Hematopoietic multipotent progenitor cell (in vitro differentiated cells): ENCODE measurements around the gene RNASEL. TPM values are rescaled to one million over a fixed set of nuclear protein-coding genes. Genes with fewer than 3 reads are reported as not detected.
"Not testable (repeated sequence)": the region's sequence is repeated elsewhere in the genome, so short reads cannot be mapped to it uniquely, and the experiment has no call there.

Experiments used
- DNase-seq, 3 donors: peaks; one replicate each; pipeline ENCODE4 v3.0.0-alpha.2; 2011 to 2015; ENCODE audit warnings: low read depth in 2 of 3, low spot score in 2 of 3
- total RNA-seq: library from RNA; depleted of rRNA; stranded (reverse); fragments of >200 nt; gene quantifications from one replicate; pipeline ENCODE4 v1.2.3, GENCODE V29; 2012

The RNASEL gene, protein sequence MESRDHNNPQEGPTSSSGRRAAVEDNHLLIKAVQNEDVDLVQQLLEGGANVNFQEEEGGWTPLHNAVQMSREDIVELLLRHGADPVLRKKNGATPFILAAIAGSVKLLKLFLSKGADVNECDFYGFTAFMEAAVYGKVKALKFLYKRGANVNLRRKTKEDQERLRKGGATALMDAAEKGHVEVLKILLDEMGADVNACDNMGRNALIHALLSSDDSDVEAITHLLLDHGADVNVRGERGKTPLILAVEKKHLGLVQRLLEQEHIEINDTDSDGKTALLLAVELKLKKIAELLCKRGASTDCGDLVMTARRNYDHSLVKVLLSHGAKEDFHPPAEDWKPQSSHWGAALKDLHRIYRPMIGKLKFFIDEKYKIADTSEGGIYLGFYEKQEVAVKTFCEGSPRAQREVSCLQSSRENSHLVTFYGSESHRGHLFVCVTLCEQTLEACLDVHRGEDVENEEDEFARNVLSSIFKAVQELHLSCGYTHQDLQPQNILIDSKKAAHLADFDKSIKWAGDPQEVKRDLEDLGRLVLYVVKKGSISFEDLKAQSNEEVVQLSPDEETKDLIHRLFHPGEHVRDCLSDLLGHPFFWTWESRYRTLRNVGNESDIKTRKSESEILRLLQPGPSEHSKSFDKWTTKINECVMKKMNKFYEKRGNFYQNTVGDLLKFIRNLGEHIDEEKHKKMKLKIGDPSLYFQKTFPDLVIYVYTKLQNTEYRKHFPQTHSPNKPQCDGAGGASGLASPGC
- total RNA-seq: 5.9 TPM

DNA sequence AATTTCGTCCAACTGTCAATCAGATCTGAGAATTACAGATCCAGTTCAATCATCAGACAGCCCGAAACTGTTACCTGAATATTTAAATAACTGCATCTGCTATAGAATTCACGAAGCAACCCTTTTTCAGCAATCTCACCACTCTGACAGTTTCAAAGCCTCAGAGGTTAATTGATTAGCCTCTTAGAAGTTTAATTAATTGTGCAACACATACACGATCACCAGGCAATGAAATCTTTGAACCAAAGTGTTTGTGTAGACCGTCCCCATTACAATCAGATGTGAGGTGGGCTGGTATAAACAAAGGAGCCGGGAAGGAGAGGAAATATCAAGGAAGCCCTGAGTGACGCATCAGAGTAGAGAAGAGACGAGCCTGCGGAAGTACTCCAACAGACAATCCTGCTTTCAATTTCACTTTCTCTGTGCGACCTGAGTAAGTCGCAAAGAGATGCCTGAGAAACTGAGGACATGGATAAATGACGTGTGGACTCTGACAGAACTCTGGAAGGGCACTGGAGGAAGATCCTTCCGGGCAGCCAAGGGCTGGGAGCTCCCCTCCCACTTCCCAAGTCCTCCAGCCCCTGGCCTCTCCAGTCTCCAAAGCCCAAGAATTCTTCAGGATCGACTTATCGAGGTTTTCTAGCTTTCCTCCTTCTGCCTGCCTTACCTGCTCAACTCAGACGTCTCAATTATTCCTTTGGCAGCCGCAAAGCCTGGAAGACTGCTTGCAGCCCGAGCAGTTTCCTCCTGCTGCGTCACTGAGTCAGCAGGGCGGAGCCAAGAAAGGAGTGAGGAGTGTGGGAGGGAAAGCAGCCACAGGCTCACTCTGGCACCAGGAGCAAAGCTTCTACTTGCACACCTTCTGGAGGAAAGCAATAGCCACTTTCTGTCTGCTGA is at the start of gene RNASEL:
TSS of gene RNASEL (minus strand) at position 757 of the 897 bp plus-strand sequence. CDS start 2,450 bp downstream, outside the sequence.
- DNase-seq: peak; percentile 32 to 76 (median 63)

DNA sequence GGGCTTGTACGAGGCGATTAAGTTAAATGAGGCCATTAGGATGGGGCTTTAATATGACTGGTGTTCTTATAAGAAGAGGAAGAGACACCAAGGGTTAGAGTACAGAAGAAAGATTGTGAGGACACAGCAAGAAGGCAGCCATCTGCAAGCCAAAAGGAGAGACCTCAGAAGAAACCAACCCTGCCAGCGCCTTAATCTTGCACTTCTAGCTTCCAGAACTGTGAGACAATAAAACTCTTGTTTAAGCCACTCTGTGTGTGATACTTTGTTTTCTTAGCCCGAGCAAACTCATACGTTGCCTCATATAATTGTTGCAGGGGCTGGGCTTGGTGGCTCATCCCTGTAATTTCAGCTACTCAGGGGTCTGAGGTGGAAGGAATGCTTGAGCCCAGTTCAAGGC is 48.7 kb upstream of the RNASEL start:
- DNase-seq: no peak

DNA sequence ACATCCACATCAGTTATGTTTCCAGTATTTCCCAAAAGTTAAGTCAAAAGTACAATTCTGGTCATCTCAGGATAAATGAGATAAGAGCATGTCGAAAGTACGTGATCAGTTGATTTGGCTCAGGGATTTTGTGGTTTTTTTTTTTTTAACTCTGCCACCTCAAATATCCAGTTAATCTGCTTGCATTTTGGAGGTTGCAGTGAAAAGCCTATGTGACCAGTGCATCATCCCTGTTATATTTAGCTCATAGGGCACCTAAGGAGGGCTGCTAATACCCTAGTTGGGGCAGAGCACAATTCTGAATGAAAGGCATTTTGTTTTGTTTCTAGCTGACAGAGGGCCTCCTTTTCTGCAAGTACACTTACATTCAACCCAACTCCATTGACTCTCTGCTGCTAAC is 46.8 kb upstream of the RNASEL start:
- no peak for DNase-seq

DNA sequence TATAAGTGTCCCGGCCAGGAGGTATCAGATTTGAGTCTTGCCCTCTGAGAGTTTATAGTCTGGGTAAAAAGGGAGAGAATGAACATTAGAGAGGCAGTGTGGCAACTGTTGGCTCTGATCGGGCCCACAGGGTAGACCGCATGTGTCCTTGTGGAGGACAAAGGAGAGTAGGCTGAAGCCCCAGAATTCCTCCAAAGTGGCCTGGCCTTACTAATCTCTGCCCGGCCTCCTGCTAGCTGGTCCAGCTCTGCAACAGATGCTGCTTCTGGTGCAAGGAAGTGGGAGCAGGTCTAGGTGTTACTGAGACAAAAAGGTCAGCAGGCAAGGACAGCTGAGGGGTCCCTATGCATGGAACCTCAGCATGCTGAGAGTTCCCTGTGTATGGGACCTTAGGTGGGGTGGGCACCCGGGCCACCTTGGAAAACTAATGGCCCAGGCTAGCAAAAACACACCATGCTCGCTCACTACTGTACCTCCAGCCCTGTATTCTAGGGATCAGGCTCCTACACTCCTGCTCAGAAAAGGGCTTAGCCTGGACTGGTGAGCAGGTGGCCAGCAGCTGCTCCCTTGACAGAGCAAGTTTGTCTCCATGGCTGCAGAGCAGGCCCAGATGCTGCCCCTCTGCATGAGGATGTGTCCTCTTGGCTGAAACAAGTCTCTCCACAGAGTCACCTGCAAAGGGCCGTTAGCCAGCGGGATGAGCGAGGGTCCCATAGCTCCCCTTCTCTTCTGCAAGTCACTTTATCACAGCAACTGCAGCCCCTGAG is 45.4 kb upstream of the RNASEL start:
- no peak for DNase-seq

DNA sequence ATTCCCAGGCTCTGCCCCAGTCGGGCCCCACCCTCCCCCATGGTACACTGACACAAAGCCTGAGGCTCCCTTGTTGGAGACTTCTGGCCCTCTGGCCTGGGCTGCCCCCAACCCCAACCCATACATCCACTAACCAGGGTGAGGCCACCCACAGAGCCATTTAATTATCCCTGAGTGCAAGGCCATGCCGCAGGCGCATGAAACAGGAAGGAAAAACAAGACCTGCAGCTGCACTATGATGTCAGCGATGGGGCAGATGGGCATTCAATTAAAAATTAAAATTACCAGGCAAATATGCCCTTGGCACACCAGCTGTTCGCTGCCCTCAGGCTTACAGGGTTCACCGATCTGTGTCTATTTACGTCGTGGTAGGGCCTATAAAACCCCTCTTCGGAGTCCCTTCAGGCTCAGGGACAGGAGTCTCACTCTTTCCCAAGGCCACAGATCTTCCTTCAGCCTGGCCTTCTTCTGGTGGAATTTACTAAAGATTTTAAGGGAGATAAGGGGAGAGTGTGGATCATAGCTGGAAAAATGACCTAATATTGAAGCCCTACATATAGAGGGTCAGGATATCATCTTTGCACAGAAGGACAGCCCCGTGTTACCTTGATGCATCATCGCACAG is 44.7 kb upstream of the RNASEL start:
- DNase-seq: no peak

DNA sequence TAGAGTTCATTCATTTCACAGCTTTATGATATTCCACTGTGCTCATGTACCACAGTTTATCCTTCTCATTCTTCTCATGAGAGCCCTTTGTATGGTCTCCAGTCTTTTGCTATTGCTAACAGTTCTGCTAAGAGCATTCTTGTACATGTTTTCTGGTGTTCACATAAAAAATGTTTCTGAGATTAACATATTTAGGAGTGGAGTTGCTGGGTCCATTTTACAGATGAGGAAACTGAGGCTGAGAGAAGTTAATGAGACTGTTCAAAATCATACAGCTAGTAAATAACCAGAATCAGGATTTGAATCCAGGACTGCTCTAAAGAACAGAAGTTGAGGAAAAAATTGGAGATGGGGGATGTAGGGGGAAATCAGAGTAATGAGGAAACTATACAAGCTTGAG is 44.0 kb upstream of the RNASEL start:
- DNase-seq: no peak

DNA sequence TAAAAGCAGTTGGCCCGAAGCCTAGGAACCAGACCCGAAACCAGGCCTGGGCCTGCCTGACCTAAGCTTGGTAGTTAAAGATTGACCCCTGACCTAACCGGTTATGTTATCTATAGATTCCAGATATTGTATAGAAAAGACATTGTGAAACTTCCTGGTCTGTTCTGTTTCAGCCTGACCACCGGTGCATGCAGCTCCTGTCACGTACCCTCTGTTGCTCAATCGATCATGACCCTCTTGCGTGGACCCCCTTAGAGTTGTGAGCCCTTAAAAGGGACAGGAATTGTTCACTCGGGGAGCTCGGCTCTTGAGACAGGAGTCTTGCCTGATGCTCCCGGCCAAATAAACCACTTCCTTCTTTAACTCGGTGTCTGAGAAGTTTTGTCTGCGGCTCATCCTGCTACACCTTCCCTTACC is 43.4 kb upstream of the RNASEL start:
- not testable (repeated sequence) for DNase-seq

DNA sequence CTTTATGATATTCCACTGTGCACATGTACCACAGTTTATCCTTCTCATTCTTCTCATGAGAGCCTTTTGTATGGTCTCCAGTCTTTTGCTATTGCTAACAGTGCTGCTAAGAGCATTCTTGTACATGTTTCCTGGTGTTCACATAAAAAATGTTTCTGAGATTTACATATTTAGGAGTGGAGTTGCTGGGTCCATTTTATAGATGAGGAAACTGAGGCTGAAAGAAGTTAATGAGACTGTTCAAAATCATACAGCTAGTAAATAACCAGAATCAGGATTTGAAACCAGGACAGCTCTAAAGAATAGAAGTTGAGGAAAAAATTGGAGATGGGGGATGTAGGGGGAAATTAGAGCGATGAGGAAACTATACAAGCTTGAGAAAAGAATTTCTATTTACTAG is 42.9 kb upstream of the RNASEL start:
- DNase-seq: no peak

DNA sequence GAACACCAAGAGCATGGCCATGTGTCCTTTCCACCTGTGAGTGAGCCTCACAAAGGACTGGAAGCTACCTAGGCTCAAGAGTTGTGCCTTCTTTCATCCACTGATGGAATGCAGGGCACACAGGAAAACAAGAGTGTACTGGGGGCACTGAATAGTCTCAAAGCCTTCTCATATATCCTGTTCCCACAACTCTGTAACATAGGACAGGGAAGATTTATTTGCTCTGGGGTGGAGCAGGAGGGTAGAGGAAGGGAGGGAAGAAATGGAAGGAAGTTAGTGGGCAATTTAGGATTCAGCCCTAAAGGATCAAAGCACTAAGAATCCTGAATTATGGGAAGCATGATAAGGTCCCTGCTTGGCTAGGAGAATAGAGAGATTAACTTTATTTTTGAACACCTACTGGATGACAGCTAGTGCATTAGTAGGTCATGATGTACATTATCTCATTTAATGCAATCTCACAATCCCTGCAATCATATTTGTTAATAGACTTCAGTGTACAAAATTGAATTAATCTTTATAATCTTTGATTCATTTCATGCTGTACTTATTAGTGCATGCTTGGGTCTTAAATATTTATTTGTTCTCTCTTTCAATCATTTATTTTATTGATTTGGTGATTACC is 42.1 kb upstream of the RNASEL start:
- no peak for DNase-seq

DNA sequence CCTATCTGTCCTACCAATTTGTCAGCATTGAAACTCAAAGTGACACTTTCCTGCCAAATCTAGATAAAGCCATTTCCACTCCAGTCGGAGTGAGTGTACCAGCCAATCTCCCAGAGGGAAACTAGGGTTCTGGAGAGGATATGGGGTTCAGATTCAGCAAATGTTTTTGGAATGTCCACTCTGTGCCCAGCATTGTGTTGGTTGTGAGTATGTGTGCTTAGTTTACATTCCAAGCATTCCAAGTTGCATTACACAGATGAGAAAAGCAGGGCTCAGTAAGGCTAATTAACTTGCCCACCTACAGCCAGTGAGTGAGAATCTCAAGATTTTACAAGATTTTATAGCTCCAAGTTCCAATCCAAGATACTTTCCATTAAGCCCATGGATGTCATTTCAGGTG is 41.5 kb upstream of the RNASEL start:
- DNase-seq: no peak

DNA sequence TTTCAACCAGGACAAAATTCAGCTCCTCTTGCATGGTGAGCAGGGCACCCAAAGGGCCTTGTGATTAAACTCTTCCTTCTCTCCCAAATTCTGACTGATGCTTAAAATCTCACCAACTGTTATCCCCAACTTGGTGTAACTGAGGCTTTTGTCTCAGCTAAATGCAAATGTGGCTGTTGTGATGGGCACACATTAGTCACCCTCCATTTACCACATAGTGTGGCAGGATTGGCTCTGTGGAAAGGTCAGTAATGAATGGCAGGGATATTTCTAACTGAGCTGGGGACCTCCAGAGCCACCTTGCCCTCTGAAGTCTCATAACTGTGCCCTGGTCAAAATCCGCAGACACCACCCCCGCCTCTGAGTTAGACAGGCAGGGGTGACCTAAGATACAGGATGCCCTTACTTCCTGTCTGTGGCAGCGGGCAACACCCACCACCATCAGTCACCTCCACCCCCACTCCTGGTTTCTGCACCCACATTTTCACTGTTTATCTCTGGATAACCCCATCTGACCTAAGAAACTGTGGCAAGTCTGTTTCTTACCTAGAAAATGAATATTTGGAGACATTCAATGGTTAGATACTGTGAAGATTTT is 40.5 kb upstream of the RNASEL start:
- peak in 1 of 3 donors; percentile 17 for DNase-seq

DNA sequence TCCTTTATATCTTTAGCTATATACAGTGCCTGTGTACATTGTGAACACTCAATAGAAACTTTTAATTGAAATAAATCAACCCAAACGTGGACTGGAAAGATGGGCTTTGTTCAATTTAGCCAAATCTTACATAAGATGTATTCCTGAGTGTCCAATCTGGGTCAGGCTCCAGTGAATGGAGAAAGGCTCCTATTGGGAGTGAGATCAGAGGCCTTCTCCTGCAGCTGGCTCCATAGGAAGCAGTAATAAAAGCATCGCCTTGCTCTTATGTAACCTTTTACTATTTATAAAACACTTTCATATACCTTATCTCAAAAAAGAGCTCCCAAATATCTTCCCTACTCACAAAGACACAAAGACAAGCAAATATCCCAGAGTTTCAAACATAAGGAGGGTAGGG is 40.0 kb upstream of the RNASEL start:
- no peak for DNase-seq

DNA sequence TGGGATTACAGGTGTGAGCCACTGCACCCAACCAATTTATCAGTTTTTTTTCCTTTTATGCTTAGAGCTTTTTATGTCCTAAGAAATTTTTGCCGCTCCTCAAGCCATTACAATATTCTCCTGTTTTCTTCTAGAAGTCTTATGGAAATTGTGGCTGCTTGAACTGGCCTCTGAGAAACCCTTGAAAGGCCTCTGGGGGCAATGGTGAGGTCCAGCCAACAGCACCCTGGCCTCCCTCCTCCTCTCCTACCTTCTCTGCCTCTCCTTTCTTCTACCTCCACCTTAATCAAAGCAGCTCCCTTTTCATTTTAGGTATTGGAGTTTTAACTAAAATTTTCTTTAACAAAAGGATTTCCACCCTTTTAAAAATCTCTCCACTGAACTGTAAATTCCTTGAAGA is 39.6 kb upstream of the RNASEL start:
- no peak for DNase-seq

DNA sequence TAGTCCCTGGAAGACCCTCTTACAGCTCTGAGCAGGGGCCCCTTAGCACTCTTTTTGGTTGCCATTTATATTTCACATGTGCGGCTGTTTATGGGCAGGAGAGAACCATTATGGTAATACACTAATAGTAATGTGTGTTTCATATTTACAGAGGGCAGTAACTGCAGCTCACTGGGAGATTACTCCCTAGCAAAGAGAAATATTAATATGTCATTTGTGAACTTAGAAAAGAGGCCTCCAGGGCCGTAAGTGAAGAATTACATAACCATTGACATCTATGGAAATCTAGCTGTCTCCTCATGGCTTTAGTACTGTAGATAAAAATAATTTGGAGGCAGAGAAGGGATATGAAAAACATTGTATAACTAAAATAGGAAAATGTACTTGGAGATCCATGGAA is 38.6 kb upstream of the RNASEL start:
- no peak for DNase-seq

DNA sequence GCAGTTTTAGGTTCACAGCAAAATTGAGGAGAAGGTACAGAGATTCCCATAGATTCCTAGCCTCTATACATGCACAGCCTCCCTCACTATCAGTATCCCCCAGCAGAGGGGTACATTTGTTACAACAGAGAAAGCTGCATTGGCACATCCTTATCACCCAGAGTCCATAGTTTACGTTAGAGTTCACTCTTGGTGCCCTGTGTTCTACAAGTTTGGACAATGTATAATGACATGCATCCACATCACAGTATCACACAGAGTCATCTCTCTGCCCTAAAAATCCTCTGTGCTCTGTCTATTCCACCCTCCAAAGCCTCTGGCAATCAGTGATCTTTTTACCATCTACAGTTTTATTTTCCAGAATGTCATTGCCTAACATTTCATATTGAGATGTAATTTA is 37.5 kb upstream of the RNASEL start:
- DNase-seq: no peak

DNA sequence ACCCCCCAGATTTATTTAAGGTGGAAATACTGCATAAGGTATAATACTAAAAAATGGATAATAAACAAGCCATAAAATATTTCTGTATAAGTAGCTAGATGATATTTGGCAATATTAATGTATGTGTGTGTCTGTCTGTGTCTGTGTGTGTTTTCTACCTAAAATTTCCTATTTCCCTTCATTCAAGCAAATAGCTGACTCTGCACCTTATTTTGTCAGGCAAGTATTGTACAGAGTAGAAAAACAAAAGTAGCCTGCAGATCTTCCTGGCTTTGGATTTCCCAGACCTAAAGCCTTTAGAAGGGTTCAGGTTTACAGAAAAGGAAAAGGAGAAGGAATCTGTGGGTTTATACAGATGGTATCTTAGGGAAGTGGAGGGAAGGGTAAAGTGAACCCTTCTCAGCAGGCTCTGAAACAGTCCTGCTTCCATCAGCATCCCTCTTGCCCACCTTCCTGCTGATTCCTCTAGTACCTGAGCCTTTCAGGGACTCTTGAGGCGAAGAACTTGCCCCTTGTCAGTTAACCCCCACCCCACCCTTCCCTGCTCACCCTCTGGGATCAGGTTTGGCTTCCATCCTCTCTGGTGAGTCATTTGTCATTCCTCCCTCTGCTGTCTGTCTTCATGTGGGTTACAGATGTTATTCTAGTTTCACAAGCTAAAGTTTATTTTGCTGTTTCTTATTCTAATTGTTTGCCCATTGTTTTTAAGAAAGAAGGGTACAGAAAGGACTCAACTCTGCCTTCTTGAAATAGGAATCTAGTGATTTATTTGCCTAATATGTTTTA is 36.9 kb upstream of the RNASEL start:
- DNase-seq: no peak

DNA sequence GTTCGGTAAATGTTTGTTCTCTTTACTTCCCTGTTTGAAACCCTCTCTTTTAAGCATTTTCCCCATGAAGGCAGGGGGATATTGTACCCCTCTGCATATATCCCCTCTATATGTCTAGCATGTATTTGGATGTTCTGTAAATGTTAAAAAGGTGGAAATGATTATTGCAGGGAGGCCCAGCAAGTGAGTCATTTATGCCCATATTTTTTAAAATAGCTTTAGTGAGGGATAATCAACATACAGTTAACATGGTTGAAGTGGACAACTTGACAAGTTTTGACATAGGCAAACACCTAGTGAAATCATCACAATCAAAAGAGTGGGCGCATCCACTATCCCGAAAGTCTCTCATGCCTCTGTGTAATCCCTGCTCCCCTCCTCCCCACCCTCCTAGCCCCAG is 36.0 kb upstream of the RNASEL start:
- no peak for DNase-seq

DNA sequence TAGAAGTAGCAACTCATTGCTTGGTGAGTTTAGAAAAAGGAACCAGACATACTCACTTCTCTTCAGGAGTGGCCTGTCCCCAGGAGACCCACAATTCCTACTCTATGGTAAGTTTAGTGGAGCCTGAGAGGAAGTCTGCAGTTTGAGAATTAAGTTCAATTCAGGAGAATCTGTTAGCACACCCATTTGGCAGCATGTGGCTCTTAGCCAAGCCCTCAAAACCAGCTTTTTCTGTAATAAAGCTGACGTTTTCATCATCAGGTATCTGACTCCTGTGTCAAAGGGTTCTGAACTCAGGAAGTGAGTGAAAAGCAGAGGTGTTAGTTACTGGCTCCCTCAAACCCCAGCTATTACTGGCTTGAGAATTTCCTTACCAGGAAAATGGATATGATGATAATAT is 35.5 kb upstream of the RNASEL start:
- no peak for DNase-seq
